Nephron (organoid): Measurements from ENCODE around the gene EXOC3L1.

ENCODE experiments used
- H3K27ac Mint-ChIP-seq, 3 experiments: 2 replicates each; pipeline ENCODE4 v1.8.0; 2020; ENCODE audit warnings: mixed read lengths in 3 of 3, mild to moderate bottlenecking in 2 of 3, moderate library complexity in 1 of 3
- H3K27me3 Mint-ChIP-seq: 2 replicates; pipeline ENCODE4 v1.8.0; 2021; ENCODE audit warnings: low read depth, mild to moderate bottlenecking, moderate library complexity, mixed read lengths
- H3K36me3 Mint-ChIP-seq: 2 replicates; pipeline ENCODE4 v1.8.0; 2020; ENCODE audit warnings: low read depth, mixed read lengths
- H3K4me1 Mint-ChIP-seq: 2 replicates; pipeline ENCODE4 v1.8.0; 2020; ENCODE audit warnings: mixed read lengths
- H3K4me3 Mint-ChIP-seq, 3 experiments: 2 replicates each; pipeline ENCODE4 v1.8.0; 2020; ENCODE audit warnings: mild to moderate bottlenecking in 3 of 3, mixed read lengths in 3 of 3, moderate library complexity in 2 of 3
- H3K9me3 Mint-ChIP-seq: 2 replicates; pipeline ENCODE4 v1.8.0; 2020; ENCODE audit warnings: mixed read lengths
- CTCF ChIP-seq, 3 experiments: fragments of 200-600 bp; sonication (generic); IDR thresholded peaks; one replicate each; pipeline ENCODE4 v1.5.0; 2021; ENCODE audit warnings: antibody characterized with exemption in 3 of 3; ENCODE audit not compliant: unreplicated experiment in 3 of 3

Gene EXOC3L1

GRCh38 chr16:67211674-67212073 is 21.7 kb upstream of the EXOC3L1 start:
- no peak for TF ChIP-seq CTCF (IDR thresholded peaks at IDR 0.05; ENCODE audit: unreplicated experiment in 3 of 3)
- H3K4me1 Mint-ChIP-seq, result no peaks in the 10 kb centered on the region
- no peak overlapping the region for H3K4me3 Mint-ChIP-seq
- no peak overlapping the region for H3K27ac Mint-ChIP-seq
- H3K27me3 Mint-ChIP-seq, result no peaks in the 10 kb centered on the region
- no peaks in the 10 kb centered on the region for H3K9me3 Mint-ChIP-seq
- no peaks in the 10 kb centered on the region for H3K36me3 Mint-ChIP-seq

- H3K4me1 Mint-ChIP-seq, result no peaks in the 10 kb centered on the region
- TF ChIP-seq CTCF (IDR thresholded peaks at IDR 0.05; ENCODE audit: unreplicated experiment in 3 of 3), result no peak
- no peaks in the 10 kb centered on the region for H3K36me3 Mint-ChIP-seq
- H3K27me3 Mint-ChIP-seq, result no peaks in the 10 kb centered on the region
- no peak overlapping the region for H3K27ac Mint-ChIP-seq
- H3K9me3 Mint-ChIP-seq, result no peaks in the 10 kb centered on the region
- no peak overlapping the region for H3K4me3 Mint-ChIP-seq
These were observed 20.4 kb upstream of the EXOC3L1 start for GRCh38 chr16:67210069-67210937.

- Mint-ChIP-seq H3K36me3 (no peaks in the 10 kb centered on the region), H3K4me3 (no peak overlapping the region), H3K9me3 (no peaks in the 10 kb centered on the region), H3K27ac (no peak overlapping the region), H3K4me1 (no peaks in the 10 kb centered on the region), H3K27me3 (no peaks in the 10 kb centered on the region)
- no peak for TF ChIP-seq CTCF (IDR thresholded peaks at IDR 0.05; ENCODE audit: unreplicated experiment in 3 of 3)
These were observed 19.6 kb upstream of the EXOC3L1 start for GRCh38 chr16:67209565-67209964.

- Mint-ChIP-seq H3K4me1 (no peaks in the 10 kb centered on the region), H3K27me3 (no peaks in the 10 kb centered on the region), H3K27ac (no peak overlapping the region), H3K36me3 (no peaks in the 10 kb centered on the region), H3K9me3 (no peaks in the 10 kb centered on the region), H3K4me3 (no peak overlapping the region)
- no peak for TF ChIP-seq CTCF (IDR thresholded peaks at IDR 0.05; ENCODE audit: unreplicated experiment in 3 of 3)
These were observed 18.4 kb upstream of the EXOC3L1 start for GRCh38 chr16:67208154-67208896.

GRCh38 chr16:67207249-67208091 is 17.5 kb upstream of the EXOC3L1 start:
- no peaks in the 10 kb centered on the region for H3K4me1 Mint-ChIP-seq
- H3K4me3 Mint-ChIP-seq, result no peak overlapping the region
- no peaks in the 10 kb centered on the region for H3K27me3 Mint-ChIP-seq
- no peaks in the 10 kb centered on the region for H3K9me3 Mint-ChIP-seq
- H3K27ac Mint-ChIP-seq, result no peak overlapping the region
- no peak for TF ChIP-seq CTCF (IDR thresholded peaks at IDR 0.05; ENCODE audit: unreplicated experiment in 3 of 3)
- H3K36me3 Mint-ChIP-seq, result no peaks in the 10 kb centered on the region
